Measurements from ENCODE around the gene WFIKKN1. TPM values are rescaled to one million over a fixed set of nuclear protein-coding genes. Genes with fewer than 3 reads are reported as not detected.

The WFIKKN1 gene
- total and polyA plus RNA-seq, 12 donors = 0.18 to 3.9 (median 0.45) TPM; not detected in 2

GRCh38 chr16:671353-672131 lies 40.8 kb downstream of the WFIKKN1 start:
- H3K27ac ChIP-seq = no peak overlapping the region
- H3K4me3 ChIP-seq = no peak overlapping the region
- no peak for DNase-seq
- H3K36me3 ChIP-seq (replicated peaks in 1 of 2) = peaks cover 0 to 44% of the 10 kb centered on the region in 2 donors
- whole genome bisulfite sequencing, 4 donors = 85% methylated on average over 9 to 40 of the region's 40 CpGs; no CpG with 5 or more reads in 1 of the 4 donors
- TF ChIP-seq CTCF (IDR thresholded peaks at IDR 0.05) (no peak), POLR2A (IDR thresholded peaks at IDR 0.05) (no peak)
- no peaks in the 10 kb centered on the region for H3K9me3 ChIP-seq (replicated peaks in 1 of 3)
- H3K4me1 ChIP-seq (replicated peaks in 1 of 2) = peaks cover 23 to 31% of the 10 kb centered on the region in 2 donors
- no peaks in the 10 kb centered on the region for H3K27me3 ChIP-seq
- intact Hi-C loops (cut with DNase I) = no loop called here

GRCh38 chr16:672371-672770 lies 41.6 kb downstream of the WFIKKN1 start:
- peaks cover 0 to 44% of the 10 kb centered on the region in 2 donors for H3K36me3 ChIP-seq (replicated peaks in 1 of 2)
- intact Hi-C loops (cut with DNase I) = no loop called here
- H3K4me1 ChIP-seq (replicated peaks in 1 of 2) = peaks cover 23 to 28% of the 10 kb centered on the region in 2 donors

GRCh38 chr16:672851-673250 lies 42.1 kb downstream of the WFIKKN1 start:
- H3K27me3 ChIP-seq = no peaks in the 10 kb centered on the region
- H3K4me3 ChIP-seq = no peak overlapping the region
- H3K9me3 ChIP-seq (replicated peaks in 1 of 3) = no peaks in the 10 kb centered on the region
- TF ChIP-seq POLR2A (IDR thresholded peaks at IDR 0.05) (no peak), CTCF (IDR thresholded peaks at IDR 0.05) (no peak)
- 92 to 93% (median 92%) methylated on average over 20 to 21 of the region's 21 CpGs; no CpG with 5 or more reads in 1 of the 4 donors for WGBS, 4 donors
- no peak for DNase-seq
- H3K4me1 ChIP-seq (replicated peaks in 1 of 2) = peaks cover 23 to 24% of the 10 kb centered on the region in 2 donors
- H3K27ac ChIP-seq = no peak overlapping the region
- intact Hi-C loops (cut with DNase I) = no loop called here
- peaks cover 0 to 44% of the 10 kb centered on the region in 2 donors for H3K36me3 ChIP-seq (replicated peaks in 1 of 2)

More at GRCh38 chr16:672371-672770, 41.6 kb downstream of the WFIKKN1 start:
- Histone ChIP-seq H3K27me3 (no peaks in the 10 kb centered on the region), H3K4me3 (no peak overlapping the region), H3K27ac (no peak overlapping the region), H3K9me3 (replicated peaks in 1 of 3) (no peaks in the 10 kb centered on the region)
- DNase-seq = no peak
- WGBS, 4 donors = 94 to 96% (median 96%) methylated on average over 8 to 19 of the region's 19 CpGs; no CpG with 5 or more reads in 1 of the 4 donors
- no peak for TF ChIP-seq POLR2A (IDR thresholded peaks at IDR 0.05)
- no peak for TF ChIP-seq CTCF (IDR thresholded peaks at IDR 0.05)

- no peak overlapping the region for H3K4me3 ChIP-seq
- H3K27me3 ChIP-seq = no peaks in the 10 kb centered on the region
- H3K27ac ChIP-seq = peak overlapping the region in 1 of 5 donors; percentile 49
- H3K36me3 ChIP-seq (replicated peaks in 1 of 2) = peaks cover 0 to 44% of the 10 kb centered on the region in 2 donors
- WGBS, 4 donors = 91 to 95% (median 93%) methylated on average over 8 to 18 of the region's 18 CpGs
- peaks cover 23 to 24% of the 10 kb centered on the region in 2 donors for H3K4me1 ChIP-seq (replicated peaks in 1 of 2)
- H3K9me3 ChIP-seq (replicated peaks in 1 of 3) = no peaks in the 10 kb centered on the region
- no peak for TF ChIP-seq POLR2A (IDR thresholded peaks at IDR 0.05)
- no peak for DNase-seq
- intact Hi-C loops (cut with DNase I) = no loop called here
Observed at GRCh38 chr16:673399-673991, 42.7 kb downstream of the WFIKKN1 start.
